Measurements from ENCODE around the gene AIRE.

Gene AIRE

GRCh38 chr21:44329971-44330681 is 44.5 kb downstream of the AIRE start:
- no peak for TF ChIP-seq CTCF (IDR thresholded peaks at IDR 0.05; ENCODE audit: low read depth, low read length)
- H3K4me3 ChIP-seq (ENCODE audit: low read depth, low read length), result no peak overlapping the region

GRCh38 chr21:44330698-44331097 is 45.0 kb downstream of the AIRE start:
- H3K4me3 ChIP-seq (ENCODE audit: low read depth, low read length), result no peak overlapping the region
- no peak for TF ChIP-seq CTCF (IDR thresholded peaks at IDR 0.05; ENCODE audit: low read depth, low read length)

- TF ChIP-seq CTCF (IDR thresholded peaks at IDR 0.05; ENCODE audit: low read depth, low read length), result no peak
These were observed 45.5 kb downstream of the AIRE start for GRCh38 chr21:44331209-44331608.

GRCh38 chr21:44331650-44332307 is 46.1 kb downstream of the AIRE start:
- no peak for TF ChIP-seq CTCF (IDR thresholded peaks at IDR 0.05; ENCODE audit: low read depth, low read length)
- no peak overlapping the region for H3K4me3 ChIP-seq (ENCODE audit: low read depth, low read length)

More at GRCh38 chr21:44331209-44331608, 45.5 kb downstream of the AIRE start:
- no peak overlapping the region for H3K4me3 ChIP-seq (ENCODE audit: low read depth, low read length)

- no peak for TF ChIP-seq CTCF (IDR thresholded peaks at IDR 0.05; ENCODE audit: low read depth, low read length)
- H3K4me3 ChIP-seq (ENCODE audit: low read depth, low read length), result no peak overlapping the region
These were observed 46.7 kb downstream of the AIRE start for GRCh38 chr21:44332383-44332782.

GRCh38 chr21:44332965-44333364 is 47.3 kb downstream of the AIRE start:
- no peak overlapping the region for H3K4me3 ChIP-seq (ENCODE audit: low read depth, low read length)
- TF ChIP-seq CTCF (IDR thresholded peaks at IDR 0.05; ENCODE audit: low read depth, low read length), result no peak

All from WI38 (cell line).